ENCODE measurements around the gene LCN6.

GRCh38 chr9:136723362-136723976 is 24.9 kb downstream of the LCN6 start:
- TF ChIP-seq, protein P1, sequence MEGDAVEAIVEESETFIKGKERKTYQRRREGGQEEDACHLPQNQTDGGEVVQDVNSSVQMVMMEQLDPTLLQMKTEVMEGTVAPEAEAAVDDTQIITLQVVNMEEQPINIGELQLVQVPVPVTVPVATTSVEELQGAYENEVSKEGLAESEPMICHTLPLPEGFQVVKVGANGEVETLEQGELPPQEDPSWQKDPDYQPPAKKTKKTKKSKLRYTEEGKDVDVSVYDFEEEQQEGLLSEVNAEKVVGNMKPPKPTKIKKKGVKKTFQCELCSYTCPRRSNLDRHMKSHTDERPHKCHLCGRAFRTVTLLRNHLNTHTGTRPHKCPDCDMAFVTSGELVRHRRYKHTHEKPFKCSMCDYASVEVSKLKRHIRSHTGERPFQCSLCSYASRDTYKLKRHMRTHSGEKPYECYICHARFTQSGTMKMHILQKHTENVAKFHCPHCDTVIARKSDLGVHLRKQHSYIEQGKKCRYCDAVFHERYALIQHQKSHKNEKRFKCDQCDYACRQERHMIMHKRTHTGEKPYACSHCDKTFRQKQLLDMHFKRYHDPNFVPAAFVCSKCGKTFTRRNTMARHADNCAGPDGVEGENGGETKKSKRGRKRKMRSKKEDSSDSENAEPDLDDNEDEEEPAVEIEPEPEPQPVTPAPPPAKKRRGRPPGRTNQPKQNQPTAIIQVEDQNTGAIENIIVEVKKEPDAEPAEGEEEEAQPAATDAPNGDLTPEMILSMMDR (conservative IDR thresholded peaks at IDR 0.05 in 1 of 2, IDR thresholded peaks at IDR 0.05 in 1 of 2; ENCODE audit: extremely low read depth in 1 of 2, insufficient read depth in 1 of 2, low read depth in 1 of 2, low read length in 2 of 2), result no peak
- TF ChIP-seq EZH2 (IDR thresholded peaks at IDR 0.05; ENCODE audit: borderline replicate concordance, low read length), result no peak
